ENCODE measurements around the gene PLEKHA5.

- TF ChIP-seq CTCF (IDR thresholded peaks at IDR 0.05) (no peak), POLR2A (IDR thresholded peaks at IDR 0.05) (no peak), POLR2AphosphoS5 (IDR thresholded peaks at IDR 0.05) (no peak)
Measured at GRCh38 chr12:19183121-19183838, 53.7 kb downstream of the PLEKHA5 start.
